ENCODE measurements around the gene POLQ. TPM values are rescaled to one million over a fixed set of nuclear protein-coding genes. Genes with fewer than 3 reads are reported as not detected.

POLQ gene
- polyA plus RNA-seq, 3 donors: 0.03 TPM; not detected in 1

GRCh38 chr3:121505256-121505655, 40.5 kb downstream of the POLQ start:
- peak overlapping the region in 2 of 7 donors; percentile 25 to 50 for H3K27ac Mint-ChIP-seq

GRCh38 chr3:121504618-121505017, 41.2 kb downstream of the POLQ start:
- Mint-ChIP-seq H3K27ac (no peak overlapping the region), H3K9me3 (peaks cover 0 to 2% (median 0%) of the 10 kb centered on the region in 7 donors), H3K36me3 (peaks cover 48 to 78% of the 10 kb centered on the region in 2 donors), H3K27me3 (ENCODE audit: low read depth in 3 of 3) (no peaks in the 10 kb centered on the region), H3K4me3 (no peak overlapping the region), H3K4me1 (no peaks in the 10 kb centered on the region)
- peaks cover 22 to 80% of the 10 kb centered on the region in 2 donors for H3K36me3 ChIP-seq (replicated peaks in 1 of 2; ENCODE audit: control insufficient read depth in 1 of 2, insufficient read depth in 2 of 2, low read length in 2 of 2)
- no peaks in the 10 kb centered on the region for H3K9me3 ChIP-seq (replicated peaks in 1 of 2; ENCODE audit: control insufficient read depth in 1 of 2, insufficient read depth in 1 of 2, low read length in 2 of 2)
- no peaks in the 10 kb centered on the region for H3K79me2 ChIP-seq (ENCODE audit: insufficient read depth, low read length)
- H3K4me3 ChIP-seq (replicated peaks in 1 of 3; ENCODE audit: low read depth in 2 of 3, low read length in 3 of 3): no peak overlapping the region
- H4K20me1 ChIP-seq (ENCODE audit: insufficient read depth, low read length): no peaks in the 10 kb centered on the region
- 100% methylated on average over 1 of the region's 2 CpGs for WGBS (ENCODE audit: insufficient coverage)
- no peak overlapping the region for H2AFZ ChIP-seq (ENCODE audit: insufficient read depth, low read depth, low read length, poor library complexity, severe bottlenecking)
- no peak for DNase-seq
- H3K4me2 ChIP-seq (replicated peaks; ENCODE audit: extremely low read depth, low read length, poor library complexity, severe bottlenecking): no peak overlapping the region
- intact Hi-C loops (cut with micrococcal nuclease): no loop called here
- no peaks in the 10 kb centered on the region for H3K4me1 ChIP-seq (ENCODE audit: control insufficient read depth in 1 of 2, insufficient read depth in 2 of 2, low read length in 2 of 2)
- H3K9ac ChIP-seq (ENCODE audit: insufficient read depth, low read length, poor library complexity, severe bottlenecking): no peak overlapping the region
- no peaks in the 10 kb centered on the region for H3K27me3 ChIP-seq (ENCODE audit: control insufficient read depth in 2 of 2, insufficient read depth in 2 of 2, low read length in 2 of 2)
- no peak for TF ChIP-seq CTCF (IDR thresholded peaks at IDR 0.05)
- H3K27ac ChIP-seq (ENCODE audit: low read depth in 1 of 2, low read length in 2 of 2): no peak overlapping the region

More at GRCh38 chr3:121505256-121505655, 40.5 kb downstream of the POLQ start:
- H3K9ac ChIP-seq (ENCODE audit: insufficient read depth, low read length, poor library complexity, severe bottlenecking): no peak overlapping the region
- no peak overlapping the region for H3K27ac ChIP-seq (ENCODE audit: low read depth in 1 of 2, low read length in 2 of 2)
- Mint-ChIP-seq H3K4me3 (no peak overlapping the region), H3K9me3 (peaks cover 0 to 2% (median 0%) of the 10 kb centered on the region in 7 donors), H3K4me1 (no peaks in the 10 kb centered on the region), H3K27me3 (ENCODE audit: low read depth in 3 of 3) (no peaks in the 10 kb centered on the region), H3K36me3 (peaks cover 53 to 78% of the 10 kb centered on the region in 2 donors)
- H3K36me3 ChIP-seq (replicated peaks in 1 of 2; ENCODE audit: control insufficient read depth in 1 of 2, insufficient read depth in 2 of 2, low read length in 2 of 2): peaks cover 27 to 80% of the 10 kb centered on the region in 2 donors
- H3K4me1 ChIP-seq (ENCODE audit: control insufficient read depth in 1 of 2, insufficient read depth in 2 of 2, low read length in 2 of 2): no peaks in the 10 kb centered on the region
- no peak overlapping the region for H3K4me3 ChIP-seq (replicated peaks in 1 of 3; ENCODE audit: low read depth in 2 of 3, low read length in 3 of 3)
- no peak overlapping the region for H3K4me2 ChIP-seq (replicated peaks; ENCODE audit: extremely low read depth, low read length, poor library complexity, severe bottlenecking)
- no peaks in the 10 kb centered on the region for H4K20me1 ChIP-seq (ENCODE audit: insufficient read depth, low read length)
- intact Hi-C loops (cut with micrococcal nuclease): no loop called here
- no peak for TF ChIP-seq CTCF (IDR thresholded peaks at IDR 0.05)
- no peaks in the 10 kb centered on the region for H3K9me3 ChIP-seq (replicated peaks in 1 of 2; ENCODE audit: control insufficient read depth in 1 of 2, insufficient read depth in 1 of 2, low read length in 2 of 2)
- H3K79me2 ChIP-seq (ENCODE audit: insufficient read depth, low read length): no peaks in the 10 kb centered on the region
- H3K27me3 ChIP-seq (ENCODE audit: control insufficient read depth in 2 of 2, insufficient read depth in 2 of 2, low read length in 2 of 2): no peaks in the 10 kb centered on the region
- no peak for DNase-seq
- H2AFZ ChIP-seq (ENCODE audit: insufficient read depth, low read depth, low read length, poor library complexity, severe bottlenecking): no peak overlapping the region

Measured in CD14-positive monocyte (primary cell).